ENCODE results near the gene TBC1D26. TPM values are rescaled to one million over a fixed set of nuclear protein-coding genes. Genes with fewer than 3 reads are reported as not detected.

The TBC1D26 gene
- total RNA-seq, 1 donor from 2014 or later: 0.14 TPM

DNA sequence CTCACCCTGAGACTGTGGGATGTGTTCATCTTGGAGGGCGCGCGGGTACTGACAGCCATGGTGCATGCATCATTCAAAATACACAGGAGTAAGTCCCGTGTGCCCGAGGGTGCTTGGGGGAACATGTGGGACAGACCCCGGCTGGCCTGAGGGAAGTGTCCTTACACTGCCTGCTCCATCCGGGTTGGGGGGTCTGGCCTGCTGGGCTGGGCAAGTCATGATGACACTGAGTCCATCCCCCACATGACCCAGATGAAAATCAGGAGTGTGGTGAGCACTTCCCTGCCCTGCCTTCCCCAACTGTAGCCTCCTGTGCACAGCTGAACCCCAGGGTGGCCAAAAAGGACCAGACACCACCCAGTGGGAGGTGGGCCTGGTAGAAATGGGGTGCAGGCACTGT is 10.8 kb downstream of the TBC1D26 start:
- Histone ChIP-seq H3K9me3 (ENCODE audit: insufficient read depth, low read depth, low read length) (peaks cover 4% of the 10 kb centered on the region), H3K4me2 (ENCODE audit: low read length) (no peak overlapping the region), H3K4me3 (ENCODE audit: insufficient read depth, low read depth, low read length) (no peak overlapping the region), H2AFZ (ENCODE audit: low read depth, low read length) (no peak overlapping the region), H3K79me2 (ENCODE audit: insufficient read depth, low read length) (no peaks in the 10 kb centered on the region), H4K20me1 (ENCODE audit: insufficient read depth, low read length) (no peaks in the 10 kb centered on the region), H3K9ac (ENCODE audit: low read length) (no peak overlapping the region), H3K27ac (ENCODE audit: low read depth, low read length) (no peak overlapping the region), H3K27me3 (ENCODE audit: insufficient read depth, low read length) (no peaks in the 10 kb centered on the region), H3K36me3 (ENCODE audit: insufficient read depth, low read length) (no peaks in the 10 kb centered on the region), H3K4me1 (ENCODE audit: insufficient read depth, low read length) (peaks cover 3% of the 10 kb centered on the region)
- FAIRE-seq (no peak), DNase-seq (ENCODE audit: low read depth) (no peak)
- H3K36me3 Mint-ChIP-seq (ENCODE audit: low read depth, unreplicated experiment): peaks cover 3% of the 10 kb centered on the region
- no peak for TF ChIP-seq EZH2 (IDR thresholded peaks at IDR 0.05; ENCODE audit: insufficient read depth, low read length)
- TF ChIP-seq, protein P1, sequence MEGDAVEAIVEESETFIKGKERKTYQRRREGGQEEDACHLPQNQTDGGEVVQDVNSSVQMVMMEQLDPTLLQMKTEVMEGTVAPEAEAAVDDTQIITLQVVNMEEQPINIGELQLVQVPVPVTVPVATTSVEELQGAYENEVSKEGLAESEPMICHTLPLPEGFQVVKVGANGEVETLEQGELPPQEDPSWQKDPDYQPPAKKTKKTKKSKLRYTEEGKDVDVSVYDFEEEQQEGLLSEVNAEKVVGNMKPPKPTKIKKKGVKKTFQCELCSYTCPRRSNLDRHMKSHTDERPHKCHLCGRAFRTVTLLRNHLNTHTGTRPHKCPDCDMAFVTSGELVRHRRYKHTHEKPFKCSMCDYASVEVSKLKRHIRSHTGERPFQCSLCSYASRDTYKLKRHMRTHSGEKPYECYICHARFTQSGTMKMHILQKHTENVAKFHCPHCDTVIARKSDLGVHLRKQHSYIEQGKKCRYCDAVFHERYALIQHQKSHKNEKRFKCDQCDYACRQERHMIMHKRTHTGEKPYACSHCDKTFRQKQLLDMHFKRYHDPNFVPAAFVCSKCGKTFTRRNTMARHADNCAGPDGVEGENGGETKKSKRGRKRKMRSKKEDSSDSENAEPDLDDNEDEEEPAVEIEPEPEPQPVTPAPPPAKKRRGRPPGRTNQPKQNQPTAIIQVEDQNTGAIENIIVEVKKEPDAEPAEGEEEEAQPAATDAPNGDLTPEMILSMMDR (IDR thresholded peaks at IDR 0.05; ENCODE audit: insufficient read depth, low read depth, low read length): no peak
- H3K27me3 Mint-ChIP-seq (ENCODE audit: low read depth, unreplicated experiment): peaks cover 4% of the 10 kb centered on the region
- no peak overlapping the region for H3K27ac Mint-ChIP-seq (ENCODE audit: unreplicated experiment)
- H3K4me1 Mint-ChIP-seq (ENCODE audit: low read depth, unreplicated experiment): no peaks in the 10 kb centered on the region
- H3K4me3 Mint-ChIP-seq (ENCODE audit: unreplicated experiment): no peak overlapping the region
- H3K9me3 Mint-ChIP-seq (ENCODE audit: unreplicated experiment): peaks cover 2% of the 10 kb centered on the region

DNA sequence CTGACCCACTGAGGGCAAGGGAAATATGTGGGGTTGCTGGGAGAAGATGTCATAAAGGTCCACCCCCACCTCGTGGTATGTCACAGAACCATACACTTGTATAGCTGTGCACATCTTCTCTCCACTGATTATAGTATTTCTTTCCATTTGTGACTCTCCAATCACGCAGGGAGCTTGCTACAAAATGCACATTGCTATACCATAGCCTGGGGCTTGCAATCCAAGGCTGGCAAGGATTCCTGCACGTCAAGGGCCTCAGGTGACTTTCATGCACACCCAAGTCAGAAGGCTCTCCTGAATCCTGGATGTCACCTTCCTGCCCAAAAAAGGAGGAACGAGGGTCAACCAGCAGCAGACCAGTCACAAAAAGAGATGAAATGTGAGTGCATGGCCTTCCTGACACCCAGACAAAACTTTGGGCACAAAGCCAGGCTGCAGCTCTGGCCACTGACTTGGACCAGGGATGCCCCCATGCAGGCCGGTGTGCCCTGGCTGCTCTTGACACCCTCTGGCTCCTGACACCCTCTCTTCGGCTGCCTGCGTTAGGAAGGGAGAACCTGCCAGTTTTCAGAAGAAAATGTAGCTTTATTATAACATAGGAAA is 12.1 kb downstream of the TBC1D26 start:
- H3K27ac ChIP-seq (ENCODE audit: low read depth, low read length): no peak overlapping the region
- H2AFZ ChIP-seq (ENCODE audit: low read depth, low read length): no peak overlapping the region
- no peak overlapping the region for H3K27ac Mint-ChIP-seq (ENCODE audit: unreplicated experiment)

DNA sequence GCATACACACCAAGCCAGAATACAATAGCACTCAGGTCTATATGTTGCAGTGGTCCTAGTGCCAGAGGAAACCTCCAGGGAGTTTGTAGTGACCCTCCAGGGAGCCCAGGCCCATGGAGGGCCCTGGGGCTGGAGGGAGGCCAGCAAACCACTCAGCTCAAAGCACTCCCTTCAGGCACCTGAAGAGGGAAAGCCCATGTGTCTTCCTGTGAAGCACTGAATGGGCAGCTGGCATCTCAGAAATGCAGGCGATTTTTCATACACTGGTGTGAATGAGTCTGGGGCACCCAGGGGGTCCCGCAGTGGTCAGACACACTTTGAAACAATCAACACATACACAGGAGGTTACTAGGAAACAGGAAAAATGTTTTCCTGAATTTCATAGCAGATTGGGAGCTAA is 12.8 kb downstream of the TBC1D26 start:
- Histone ChIP-seq H3K36me3 (ENCODE audit: insufficient read depth, low read length) (no peaks in the 10 kb centered on the region), H3K27ac (ENCODE audit: low read depth, low read length) (no peak overlapping the region), H3K27me3 (ENCODE audit: insufficient read depth, low read length) (no peaks in the 10 kb centered on the region), H3K79me2 (ENCODE audit: insufficient read depth, low read length) (no peaks in the 10 kb centered on the region), H4K20me1 (ENCODE audit: insufficient read depth, low read length) (no peaks in the 10 kb centered on the region), H3K4me3 (ENCODE audit: insufficient read depth, low read depth, low read length) (no peak overlapping the region), H3K4me1 (ENCODE audit: insufficient read depth, low read length) (peaks cover 3% of the 10 kb centered on the region), H3K4me2 (ENCODE audit: low read length) (no peak overlapping the region), H3K9me3 (ENCODE audit: insufficient read depth, low read depth, low read length) (peaks cover 4% of the 10 kb centered on the region), H2AFZ (ENCODE audit: low read depth, low read length) (no peak overlapping the region), H3K9ac (ENCODE audit: low read length) (no peak overlapping the region)
- Mint-ChIP-seq H3K4me3 (ENCODE audit: unreplicated experiment) (no peak overlapping the region), H3K4me1 (ENCODE audit: low read depth, unreplicated experiment) (no peaks in the 10 kb centered on the region), H3K27me3 (ENCODE audit: low read depth, unreplicated experiment) (peaks cover 6% of the 10 kb centered on the region), H3K27ac (ENCODE audit: unreplicated experiment) (no peak overlapping the region), H3K36me3 (ENCODE audit: low read depth, unreplicated experiment) (no peaks in the 10 kb centered on the region), H3K9me3 (ENCODE audit: unreplicated experiment) (peaks cover 2% of the 10 kb centered on the region)
- peak; percentile 2 for DNase-seq (ENCODE audit: low read depth)
- no peak for FAIRE-seq
- TF ChIP-seq EZH2 (IDR thresholded peaks at IDR 0.05; ENCODE audit: insufficient read depth, low read length): no peak
- TF ChIP-seq, protein P1 (IDR thresholded peaks at IDR 0.05; ENCODE audit: insufficient read depth, low read depth, low read length): no peak

More for the DNA sequence above, 12.1 kb downstream of the TBC1D26 start:
- peaks cover 7% of the 10 kb centered on the region for H3K27me3 Mint-ChIP-seq (ENCODE audit: low read depth, unreplicated experiment)
- Histone ChIP-seq H3K79me2 (ENCODE audit: insufficient read depth, low read length) (no peaks in the 10 kb centered on the region), H4K20me1 (ENCODE audit: insufficient read depth, low read length) (no peaks in the 10 kb centered on the region), H3K4me2 (ENCODE audit: low read length) (no peak overlapping the region), H3K4me1 (ENCODE audit: insufficient read depth, low read length) (peaks cover 3% of the 10 kb centered on the region), H3K9ac (ENCODE audit: low read length) (no peak overlapping the region), H3K36me3 (ENCODE audit: insufficient read depth, low read length) (no peaks in the 10 kb centered on the region), H3K4me3 (ENCODE audit: insufficient read depth, low read depth, low read length) (no peak overlapping the region), H3K27me3 (ENCODE audit: insufficient read depth, low read length) (no peaks in the 10 kb centered on the region), H3K9me3 (ENCODE audit: insufficient read depth, low read depth, low read length) (peaks cover 4% of the 10 kb centered on the region)
- no peaks in the 10 kb centered on the region for H3K4me1 Mint-ChIP-seq (ENCODE audit: low read depth, unreplicated experiment)
- peaks cover 2% of the 10 kb centered on the region for H3K9me3 Mint-ChIP-seq (ENCODE audit: unreplicated experiment)
- FAIRE-seq (no peak), DNase-seq (ENCODE audit: low read depth) (no peak)
- H3K4me3 Mint-ChIP-seq (ENCODE audit: unreplicated experiment): no peak overlapping the region
- no peaks in the 10 kb centered on the region for H3K36me3 Mint-ChIP-seq (ENCODE audit: low read depth, unreplicated experiment)
- no peak for TF ChIP-seq EZH2 (IDR thresholded peaks at IDR 0.05; ENCODE audit: insufficient read depth, low read length)
- TF ChIP-seq, protein P1 (IDR thresholded peaks at IDR 0.05; ENCODE audit: insufficient read depth, low read depth, low read length): no peak
